ENCODE measurements around the gene NAA16.
"Not testable (repeated sequence)": the region's sequence is repeated elsewhere in the genome, so short reads cannot be mapped to it uniquely, and the experiment has no call there.

Gene NAA16

GRCh38 chr13:41306271-41307145 is 4.6 kb upstream of the NAA16 start:
- no peak for DNase-seq

DNA sequence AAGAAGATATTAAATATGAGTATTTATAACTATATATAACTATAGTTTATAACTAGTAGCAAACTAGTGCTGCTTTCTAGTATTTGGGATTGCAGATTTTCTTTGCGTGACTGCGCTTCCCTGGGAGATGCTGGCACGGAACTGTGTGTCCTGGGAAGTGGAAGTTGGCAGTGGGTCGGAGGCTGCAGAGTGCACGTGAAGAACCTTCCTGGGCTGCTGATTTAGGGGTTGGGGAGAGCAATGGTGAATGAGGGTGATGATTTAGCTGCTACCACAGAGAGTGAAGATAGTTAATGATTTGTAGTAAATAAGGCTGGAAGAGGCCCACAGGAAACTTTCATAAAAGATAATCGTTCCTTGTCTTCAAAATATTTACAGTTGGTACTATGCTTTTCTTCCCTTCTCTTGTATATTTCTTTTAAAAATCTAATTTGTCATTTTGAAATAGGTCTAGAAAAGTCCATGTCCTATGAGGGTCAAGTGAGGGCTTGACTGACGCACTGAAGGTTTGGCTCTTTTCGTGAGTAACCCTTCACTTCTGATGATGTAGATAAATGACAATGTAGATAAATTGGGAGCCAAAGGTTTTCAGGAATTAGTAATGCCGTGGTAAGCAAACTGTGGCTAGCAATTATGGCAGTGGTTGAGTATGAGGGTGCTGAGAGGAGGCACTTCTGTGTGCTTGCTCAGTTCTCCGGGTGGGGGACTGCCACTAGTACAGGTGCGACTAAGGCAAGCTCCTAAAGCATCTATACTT is 3.0 kb upstream of the NAA16 start:
- DNase-seq = no peak

GRCh38 chr13:41311406-41312175 is 524 bp downstream of the NAA16 start:
- DNase-seq = no peak

GRCh38 chr13:41312176-41312500 is 1.1 kb downstream of the NAA16 start:
- no peak for DNase-seq

- no peak for DNase-seq
Observed at GRCh38 chr13:41313117-41313516, 2.0 kb downstream of the NAA16 start.

DNA sequence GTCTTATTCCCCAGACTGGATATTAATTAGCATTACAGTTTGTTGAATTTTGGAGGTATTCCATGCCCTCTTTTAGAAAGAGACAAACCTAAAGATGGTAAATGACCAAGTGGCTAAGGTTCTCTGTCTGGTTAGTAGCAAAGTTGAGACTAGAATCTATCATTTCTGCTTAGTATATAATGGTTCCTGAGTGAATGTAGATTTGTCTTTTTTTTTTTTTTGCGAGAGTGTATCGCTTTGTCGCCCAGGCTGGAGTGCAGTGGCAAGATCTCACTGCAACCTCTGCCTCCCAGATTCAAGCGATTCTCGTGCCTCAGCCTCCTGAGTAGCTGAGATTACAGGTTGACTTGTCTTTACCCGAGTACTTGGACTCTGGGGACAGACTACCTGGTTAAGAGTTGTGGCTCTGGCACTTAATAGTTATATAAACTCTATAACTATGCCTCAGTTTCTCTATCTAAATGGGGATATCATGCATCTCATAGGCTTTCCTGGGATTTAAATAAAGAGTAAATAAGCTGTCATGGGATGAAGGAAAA is 2.7 kb downstream of the NAA16 start:
- no peak for DNase-seq

DNA sequence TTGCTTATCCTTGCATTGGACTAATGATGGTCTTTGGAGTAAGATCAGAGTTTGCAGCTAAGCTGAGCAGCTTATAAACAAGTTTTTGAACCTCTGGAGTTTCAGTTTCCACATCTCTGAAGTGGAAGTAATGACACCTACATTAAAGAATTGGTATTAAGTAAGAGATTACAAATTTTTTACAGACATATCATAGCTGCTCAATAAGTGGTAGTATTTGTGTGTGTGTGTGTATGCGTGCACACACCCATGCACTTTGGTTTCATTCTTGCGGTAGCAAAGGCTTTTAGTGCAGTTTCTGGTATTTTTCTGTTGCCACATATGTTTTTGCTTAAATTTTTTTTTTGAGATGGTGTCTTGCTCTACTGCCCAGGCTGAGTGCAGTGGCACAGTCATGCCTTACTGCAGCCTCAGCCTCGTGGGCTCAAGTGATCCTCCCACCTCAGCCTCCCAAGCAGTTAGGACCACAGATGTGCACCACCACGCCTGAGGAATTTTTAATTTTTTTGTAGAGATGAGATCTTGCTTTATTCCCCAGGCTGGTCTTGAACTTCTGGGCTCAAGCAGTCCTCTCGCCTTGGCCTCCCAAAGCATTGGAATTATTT is 4.5 kb downstream of the NAA16 start:
- no peak for DNase-seq

DNA sequence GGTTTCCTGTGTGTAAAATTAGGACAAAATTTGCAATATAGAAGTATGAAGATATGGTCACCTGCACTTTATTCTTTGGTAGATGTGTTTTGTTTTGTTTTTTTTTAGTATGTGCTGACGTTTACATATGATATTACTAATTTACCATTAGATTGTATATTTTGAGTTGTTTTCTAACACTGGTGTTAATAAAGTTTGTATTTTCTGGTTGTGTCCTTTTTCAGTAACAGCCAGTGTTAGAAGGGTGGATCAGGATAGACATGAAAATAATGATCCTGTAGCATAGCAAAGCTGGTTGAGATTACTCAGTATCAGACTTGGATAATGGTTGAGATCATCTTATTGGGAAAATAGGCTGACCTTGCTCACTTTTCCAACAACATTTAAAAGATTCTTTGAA is 6.2 kb downstream of the NAA16 start:
- DNase-seq = no peak

- DNase-seq = no peak
Observed at GRCh38 chr13:41325752-41326151, 14.7 kb downstream of the NAA16 start.

GRCh38 chr13:41326661-41327060 is 15.6 kb downstream of the NAA16 start:
- no peak for DNase-seq

DNA sequence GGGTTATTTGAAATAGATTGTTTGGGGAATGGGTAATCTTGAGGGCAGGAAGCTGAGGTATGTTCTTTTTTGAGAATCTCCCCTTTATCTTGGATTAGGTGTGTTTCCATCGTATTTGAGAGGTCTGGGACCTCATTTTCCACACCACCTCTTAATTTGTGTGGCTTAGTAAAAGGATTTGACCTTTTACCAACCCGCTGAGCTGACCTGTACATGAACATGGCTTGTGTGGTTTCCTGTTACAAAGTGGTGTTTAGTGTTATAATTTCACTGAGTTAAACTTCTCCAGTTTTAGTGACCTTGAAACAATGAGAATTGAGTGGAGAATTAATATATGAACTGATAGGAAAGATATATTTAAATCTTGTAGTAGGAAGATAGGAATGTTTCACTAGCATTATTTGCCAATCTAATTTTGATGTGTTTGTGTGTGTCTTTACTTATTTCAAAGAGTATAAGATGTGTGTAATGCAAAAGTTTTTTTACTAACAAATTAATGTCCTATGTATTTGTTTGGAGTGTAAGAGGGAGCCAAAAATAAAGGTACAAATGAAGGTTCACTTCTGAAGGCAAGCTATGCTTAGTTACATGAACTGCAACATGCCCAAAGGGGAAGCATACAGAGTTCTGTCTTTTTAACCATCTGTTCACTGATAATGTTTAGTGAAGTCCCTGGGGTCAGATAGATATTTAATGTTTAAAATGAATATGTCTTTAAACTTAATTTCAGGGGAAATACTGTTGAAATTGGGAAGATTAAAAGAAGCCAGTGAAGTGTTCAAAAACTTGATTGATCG is 17.1 kb downstream of the NAA16 start:
- DNase-seq = no peak

GRCh38 chr13:41332829-41333228 is 21.8 kb downstream of the NAA16 start:
- DNase-seq = no peak

GRCh38 chr13:41334810-41335209 is 23.7 kb downstream of the NAA16 start:
- no peak for DNase-seq

- DNase-seq = no peak
Observed at GRCh38 chr13:41344358-41344757, 33.3 kb downstream of the NAA16 start.

DNA sequence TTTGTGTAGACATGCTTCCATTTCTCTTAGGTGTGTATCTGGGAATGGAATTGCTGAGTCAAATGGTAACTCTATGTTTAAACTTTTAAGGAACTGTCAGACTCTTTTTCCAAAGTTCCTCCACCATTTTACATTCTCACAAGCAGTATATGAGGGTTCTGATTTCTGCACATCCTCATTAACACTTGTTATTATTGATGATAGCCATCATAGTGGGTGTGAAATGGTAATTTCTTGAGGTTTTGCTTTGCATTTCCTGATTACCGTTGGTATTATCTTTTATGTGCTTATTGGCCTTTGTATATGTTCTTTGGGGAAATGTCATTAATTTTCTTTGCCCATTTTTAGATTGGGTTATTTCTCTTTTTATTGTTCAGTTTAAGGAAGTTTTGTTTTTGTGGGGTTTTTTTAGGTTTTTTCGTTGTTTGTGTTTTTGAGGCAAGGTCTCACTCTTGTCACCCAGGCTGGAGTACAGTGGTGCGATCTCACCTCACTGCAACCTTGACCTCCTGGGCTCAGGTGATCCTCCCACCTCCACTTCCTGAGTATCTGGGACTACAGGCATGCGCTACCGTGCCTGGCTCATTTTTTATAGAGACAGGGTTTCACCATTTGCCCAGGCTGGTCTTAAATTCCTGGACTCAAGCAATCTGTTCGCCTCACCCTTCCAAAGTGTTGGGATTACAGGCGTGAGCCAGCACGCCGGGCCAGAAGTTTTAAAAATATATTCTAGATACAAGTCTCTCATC is 34.3 kb downstream of the NAA16 start:
- no peak for DNase-seq

DNA sequence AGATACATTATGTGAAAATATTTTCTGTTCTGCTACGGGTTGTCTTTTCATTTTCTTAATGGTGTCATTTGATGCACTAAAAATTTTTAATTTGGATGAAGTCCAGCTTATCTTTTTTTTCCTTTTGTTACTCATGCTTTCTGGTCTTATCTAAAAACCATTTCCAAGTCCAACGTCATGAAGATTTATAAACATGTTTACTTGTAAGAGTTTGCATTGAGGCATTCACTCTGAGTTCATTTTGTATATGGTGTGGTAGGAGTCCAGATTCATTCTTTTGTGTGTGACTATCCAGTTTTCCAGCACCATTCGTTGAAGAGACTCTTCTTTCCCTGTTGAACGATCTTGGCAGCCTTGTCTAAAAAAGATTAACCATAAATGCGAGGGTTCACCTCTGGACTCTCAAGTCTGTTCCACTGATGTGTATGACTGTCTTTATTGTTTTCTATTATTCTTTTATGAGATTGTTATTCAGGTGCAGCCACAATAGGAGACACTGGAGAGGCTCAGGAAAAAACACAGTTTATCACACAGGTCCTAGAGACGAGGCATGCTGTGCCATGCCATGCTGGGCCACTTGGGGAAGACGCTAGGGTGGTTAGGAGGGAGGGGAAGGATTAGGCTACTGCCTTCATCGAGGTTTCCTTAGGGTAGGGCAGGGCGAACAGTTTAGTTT is 35.0 kb downstream of the NAA16 start:
- DNase-seq = no peak

DNA sequence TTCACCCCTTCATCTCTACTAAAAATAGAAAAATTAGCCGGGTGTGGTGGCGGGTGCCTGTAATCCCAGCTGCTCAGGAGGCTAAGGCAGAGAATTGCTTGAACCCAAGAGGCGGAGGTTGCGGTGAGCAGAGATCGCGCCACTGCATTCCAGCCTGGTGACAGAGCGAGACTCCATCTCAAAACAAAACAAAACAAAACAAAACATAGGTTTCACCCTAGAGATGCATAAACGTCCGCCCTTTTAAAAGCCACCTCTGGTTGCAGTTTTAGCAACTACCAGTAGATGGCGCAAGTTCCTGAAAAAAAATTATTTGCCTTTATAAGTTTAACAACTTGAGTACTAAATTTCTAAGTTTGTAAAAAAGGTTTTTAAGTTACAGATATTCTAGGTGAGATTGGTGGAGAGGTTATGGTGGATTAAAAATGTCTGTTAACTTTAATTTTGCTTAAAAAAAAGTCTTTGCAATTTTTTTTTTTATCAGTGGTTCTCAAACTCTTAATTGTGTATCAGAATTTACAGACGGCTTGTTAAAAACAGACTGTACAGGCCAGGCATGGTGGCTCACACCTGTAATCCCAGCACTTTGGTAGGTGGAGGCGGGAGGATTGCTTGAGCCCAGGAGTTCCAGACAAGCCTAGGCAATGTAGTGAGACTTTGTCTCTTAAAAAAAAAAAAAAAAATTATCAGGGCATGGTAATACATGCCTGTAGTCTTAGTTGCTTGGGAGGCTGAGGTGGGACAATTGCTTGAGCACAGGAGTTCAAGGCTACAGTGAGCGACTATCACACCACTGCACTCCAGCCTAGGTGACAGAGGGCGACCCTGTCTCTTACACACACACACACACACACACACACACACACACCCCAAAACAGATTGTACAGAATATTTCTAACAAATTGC is 42.1 kb downstream of the NAA16 start:
- DNase-seq = no peak

- DNase-seq = no peak
Observed at GRCh38 chr13:41354416-41354815, 43.3 kb downstream of the NAA16 start.

GRCh38 chr13:41356385-41356648 is 45.2 kb downstream of the NAA16 start:
- not testable (repeated sequence) for DNase-seq

- DNase-seq = no peak
Observed at GRCh38 chr13:41356786-41357185, 45.7 kb downstream of the NAA16 start.
